Activated T-cell treated with anti-CD3 and anti-CD28 coated beads, Interleukin-2, amount 50 U/mL, for 4 hours (primary cell): ENCODE results near the gene FLVCR2. TPM values are rescaled to one million over a fixed set of nuclear protein-coding genes. Genes with fewer than 3 reads are reported as not detected.

ENCODE experiments used
- ATAC-seq, 2 donors: fragments of 200-7000 bp; cut with Tn5 transposase; one replicate each; pipeline ENCODE4 v1.10.0; 2021
- DNase-seq: peaks from one replicate; pipeline ENCODE4 v3.0.0-alpha.2; 2020
- H3K27me3 Mint-ChIP-seq: one replicate; pipeline ENCODE4 v1.8.0; 2021; ENCODE audit warnings: low read depth, mixed read lengths
- H3K36me3 Mint-ChIP-seq: one replicate; pipeline ENCODE4 v1.8.0; 2022; ENCODE audit warnings: mixed read lengths; ENCODE audit not compliant: insufficient read depth
- H3K4me1 Mint-ChIP-seq: one replicate; pipeline ENCODE4 v1.8.0; 2021; ENCODE audit warnings: low read depth, mixed read lengths
- H3K4me3 Mint-ChIP-seq: one replicate; pipeline ENCODE4 v1.8.0; 2021; ENCODE audit warnings: mild to moderate bottlenecking, moderate library complexity, mixed read lengths
- H3K9me3 Mint-ChIP-seq: one replicate; pipeline ENCODE4 v1.8.0; 2021; ENCODE audit warnings: mixed read lengths
- total RNA-seq, 3 donors: library from RNA; stranded (reverse); gene quantifications; one replicate each; pipeline ENCODE4 v1.2.1, GENCODE V29; 2021

The FLVCR2 gene
- total RNA-seq, 3 donors from 2014 or later: 1.5 to 5.3 (median 3.3) TPM

DNA sequence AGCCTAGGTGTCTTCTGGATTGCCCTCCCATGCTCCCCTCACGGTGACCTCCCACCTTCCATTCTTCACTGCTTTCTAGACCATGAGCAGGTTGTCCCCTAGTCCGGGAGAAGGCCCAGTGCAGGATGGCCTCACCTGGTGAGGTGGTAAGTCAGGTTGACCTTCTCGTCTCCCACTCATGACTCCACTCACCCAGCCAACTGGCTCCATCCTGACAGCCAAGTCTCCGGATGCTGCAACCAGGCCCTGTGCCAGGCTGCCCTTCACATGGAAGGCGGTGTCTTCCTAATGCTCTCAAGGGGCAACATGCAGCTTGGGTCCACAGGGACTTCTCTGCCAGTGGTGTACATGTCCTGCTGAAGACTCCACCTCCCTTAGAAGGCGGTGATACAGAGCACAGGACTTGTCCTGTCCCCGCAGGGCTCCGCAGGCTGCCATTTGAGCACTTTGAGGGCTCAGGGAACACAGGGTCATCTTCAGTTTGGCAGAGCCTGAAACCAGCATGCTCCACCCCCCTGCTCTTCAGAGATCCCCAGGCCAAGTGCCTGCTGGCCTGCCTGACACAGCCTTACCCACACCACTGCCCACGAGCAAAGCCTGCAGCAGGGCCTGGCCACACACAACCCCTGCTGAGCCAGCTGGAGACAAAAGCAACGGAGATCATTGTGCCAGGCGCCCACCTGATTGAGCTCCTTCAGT lies 30.7 kb upstream of the FLVCR2 start:
- Mint-ChIP-seq H3K36me3 (peaks cover 32% of the 10 kb centered on the region), H3K4me1 (peaks cover 67% of the 10 kb centered on the region), H3K4me3 (no peak overlapping the region), H3K9me3 (no peaks in the 10 kb centered on the region), H3K27me3 (no peaks in the 10 kb centered on the region)
- DNase-seq (no peak), ATAC-seq (no peak)

DNA sequence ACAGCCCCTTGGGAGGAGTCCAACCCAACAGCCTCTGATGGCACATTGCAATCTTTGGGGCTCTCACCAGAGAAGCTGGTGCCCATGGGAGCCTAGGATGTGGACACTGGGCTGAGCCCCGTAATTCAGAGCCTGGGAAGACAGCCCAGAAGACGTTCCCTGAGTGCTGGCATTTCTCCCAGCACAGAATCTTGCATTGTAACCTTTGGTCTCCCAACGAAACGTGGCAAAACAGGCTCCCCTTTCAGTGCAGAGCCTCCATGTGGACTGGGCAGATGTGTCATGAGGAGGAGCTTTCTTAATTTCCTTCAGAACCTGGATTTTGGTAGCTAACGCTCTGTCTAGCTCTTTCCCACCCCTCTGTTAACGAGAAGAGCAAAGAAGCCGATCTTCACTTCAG lies 29.9 kb upstream of the FLVCR2 start:
- H3K4me3 Mint-ChIP-seq: peak overlapping the region; percentile 21
- H3K27me3 Mint-ChIP-seq: no peaks in the 10 kb centered on the region
- DNase-seq (no peak), ATAC-seq (no peak)
- peaks cover 32% of the 10 kb centered on the region for H3K36me3 Mint-ChIP-seq
- H3K9me3 Mint-ChIP-seq: no peaks in the 10 kb centered on the region
- H3K4me1 Mint-ChIP-seq: peaks cover 66% of the 10 kb centered on the region

DNA sequence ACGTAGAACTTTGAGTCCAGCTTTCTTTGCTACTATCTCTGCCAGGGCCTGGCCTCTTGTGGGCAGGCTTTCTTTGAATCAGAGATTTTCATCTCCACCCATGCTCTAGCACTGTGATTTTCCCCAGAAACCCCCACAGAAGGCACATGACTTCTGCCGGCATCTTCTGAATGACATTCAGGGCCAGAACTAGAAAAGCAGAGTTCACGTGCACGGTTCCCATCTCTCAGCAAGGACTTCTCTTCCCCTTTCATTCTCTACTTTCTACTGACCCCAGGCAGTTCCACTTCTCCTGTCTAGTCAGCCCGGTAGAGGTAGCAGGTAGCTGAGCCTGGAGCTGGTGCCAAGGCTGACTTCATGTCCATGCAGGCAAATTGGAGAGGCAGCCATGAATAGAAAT lies 29.3 kb upstream of the FLVCR2 start:
- H3K36me3 Mint-ChIP-seq: peaks cover 32% of the 10 kb centered on the region
- ATAC-seq: peak; percentile 79 to 80

DNA sequence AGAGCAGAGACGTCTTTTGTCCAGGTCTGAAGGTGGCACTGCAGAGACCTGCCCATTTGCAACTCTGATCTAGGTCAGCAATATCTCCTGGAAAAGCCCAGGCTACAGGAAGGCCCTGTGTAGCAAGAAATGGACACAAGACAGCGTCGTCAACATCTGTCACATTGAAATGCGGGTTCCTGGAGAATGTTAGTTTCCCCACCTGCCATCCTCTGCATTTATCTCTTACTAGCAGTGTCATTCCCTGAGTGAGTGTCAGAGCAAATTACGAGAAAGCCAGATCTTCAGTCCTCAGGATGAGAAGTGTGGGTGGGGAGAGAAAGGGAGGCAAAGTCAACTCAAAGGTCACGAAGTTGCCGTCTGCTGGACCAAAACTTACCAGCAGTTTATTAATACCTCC lies 27.4 kb upstream of the FLVCR2 start:
- Mint-ChIP-seq H3K4me3 (peak overlapping the region; percentile 14), H3K27me3 (no peaks in the 10 kb centered on the region), H3K36me3 (peaks cover 29% of the 10 kb centered on the region), H3K9me3 (no peaks in the 10 kb centered on the region), H3K4me1 (peaks cover 57% of the 10 kb centered on the region)
- DNase-seq (no peak), ATAC-seq (no peak)

More for the DNA sequence above, 29.3 kb upstream of the FLVCR2 start:
- Mint-ChIP-seq H3K9me3 (no peaks in the 10 kb centered on the region), H3K4me1 (peaks cover 64% of the 10 kb centered on the region), H3K27me3 (no peaks in the 10 kb centered on the region), H3K4me3 (peak overlapping the region; percentile 22)
- DNase-seq: no peak

DNA sequence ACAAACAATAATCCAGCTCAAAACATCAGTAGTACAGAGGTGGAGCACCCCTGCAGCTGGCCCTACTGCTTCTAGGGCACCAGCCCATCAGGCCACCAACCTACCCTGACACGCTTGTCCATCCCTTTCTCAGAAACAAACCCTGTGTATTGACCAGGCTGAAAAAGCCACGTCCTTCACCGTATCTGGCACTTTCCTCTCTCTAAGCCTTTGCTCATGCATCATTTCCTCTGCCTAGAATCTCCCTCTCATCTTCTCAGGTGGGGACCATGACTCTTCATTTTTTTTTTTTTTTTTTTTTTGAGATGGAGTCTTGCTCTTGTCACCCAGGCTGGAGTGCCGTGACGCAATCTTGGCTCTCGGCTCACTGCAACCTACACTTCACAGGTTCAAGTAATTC lies 25.3 kb upstream of the FLVCR2 start:
- Mint-ChIP-seq H3K36me3 (peaks cover 15% of the 10 kb centered on the region), H3K27me3 (no peaks in the 10 kb centered on the region), H3K4me3 (no peak overlapping the region), H3K4me1 (peaks cover 45% of the 10 kb centered on the region), H3K9me3 (no peaks in the 10 kb centered on the region)
- DNase-seq (no peak), ATAC-seq (no peak)

DNA sequence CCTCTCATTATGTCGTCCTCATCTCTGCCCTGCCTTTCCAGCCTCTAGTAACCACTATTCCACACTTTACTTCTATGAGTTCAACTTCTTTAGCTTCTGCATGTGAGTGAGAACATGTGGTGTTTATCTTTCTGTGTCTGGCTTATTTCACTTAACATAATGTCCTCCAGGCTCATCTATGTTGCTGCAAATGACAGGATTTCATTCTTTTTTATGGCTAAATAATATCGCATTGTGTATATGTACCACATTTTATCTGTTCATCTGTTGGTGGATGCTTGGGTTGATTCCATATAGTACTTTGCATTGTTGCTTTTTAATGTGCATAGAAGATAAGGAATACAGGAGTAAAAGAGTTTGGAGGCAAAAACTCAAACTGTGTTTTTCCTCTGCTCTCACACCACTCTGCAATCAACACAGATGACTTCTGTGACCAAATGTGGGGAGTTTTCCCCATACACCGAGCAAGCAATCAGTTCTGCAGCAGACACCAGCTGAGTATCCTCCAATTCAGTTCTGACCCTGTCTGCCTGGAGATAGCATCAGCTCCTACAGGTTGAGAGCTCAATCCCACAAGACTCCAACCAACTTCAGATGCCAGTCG lies 24.6 kb upstream of the FLVCR2 start:
- Mint-ChIP-seq H3K27me3 (no peaks in the 10 kb centered on the region), H3K4me1 (peaks cover 44% of the 10 kb centered on the region), H3K36me3 (peaks cover 8% of the 10 kb centered on the region), H3K4me3 (no peak overlapping the region), H3K9me3 (no peaks in the 10 kb centered on the region)
- DNase-seq (no peak), ATAC-seq (no peak)

DNA sequence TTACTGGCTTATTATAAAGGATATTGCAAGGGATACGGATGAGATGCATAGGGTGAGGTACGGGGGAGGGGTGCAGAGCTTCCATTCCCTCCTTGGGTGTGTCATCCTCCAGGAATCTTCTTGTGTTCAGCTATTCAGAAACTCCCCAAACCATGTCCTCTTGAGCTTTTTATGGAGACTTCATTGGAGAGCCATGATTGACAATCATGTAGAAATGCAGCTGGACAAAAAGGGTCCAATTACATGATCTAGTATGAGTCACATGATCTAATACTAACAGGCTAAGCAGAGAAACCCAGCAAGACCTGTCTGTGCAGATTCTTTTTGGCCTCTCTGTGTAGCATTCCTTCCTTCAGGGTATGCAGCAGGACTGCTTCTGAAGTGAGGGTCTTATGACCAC lies 23.9 kb upstream of the FLVCR2 start:
- no peaks in the 10 kb centered on the region for H3K9me3 Mint-ChIP-seq
- DNase-seq (no peak), ATAC-seq (no peak)
- no peak overlapping the region for H3K4me3 Mint-ChIP-seq
- peaks cover 3% of the 10 kb centered on the region for H3K36me3 Mint-ChIP-seq
- H3K4me1 Mint-ChIP-seq: peaks cover 44% of the 10 kb centered on the region
- no peaks in the 10 kb centered on the region for H3K27me3 Mint-ChIP-seq

DNA sequence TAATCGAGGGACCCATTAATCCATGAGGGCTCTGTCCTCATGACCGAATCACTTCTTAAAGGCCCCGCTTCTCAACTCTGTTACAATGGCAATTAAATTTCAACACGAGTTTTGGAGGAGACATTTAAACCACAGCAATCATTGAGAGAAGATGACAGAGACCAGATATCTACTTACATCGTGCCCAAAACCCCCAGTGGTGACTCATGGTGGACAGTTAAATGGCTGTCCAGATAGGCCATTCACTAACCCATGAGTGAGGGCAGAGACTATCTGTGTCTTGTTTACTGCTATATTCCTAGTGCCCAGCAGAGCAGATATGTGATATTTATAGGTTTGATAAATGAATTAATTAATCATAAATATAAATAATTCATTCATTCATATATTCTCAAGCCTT lies 20.0 kb upstream of the FLVCR2 start:
- peaks cover 58% of the 10 kb centered on the region for H3K4me1 Mint-ChIP-seq
- no peaks in the 10 kb centered on the region for H3K36me3 Mint-ChIP-seq
- H3K4me3 Mint-ChIP-seq: no peak overlapping the region
- no peaks in the 10 kb centered on the region for H3K27me3 Mint-ChIP-seq
- DNase-seq (no peak), ATAC-seq (no peak)
- H3K9me3 Mint-ChIP-seq: no peaks in the 10 kb centered on the region

DNA sequence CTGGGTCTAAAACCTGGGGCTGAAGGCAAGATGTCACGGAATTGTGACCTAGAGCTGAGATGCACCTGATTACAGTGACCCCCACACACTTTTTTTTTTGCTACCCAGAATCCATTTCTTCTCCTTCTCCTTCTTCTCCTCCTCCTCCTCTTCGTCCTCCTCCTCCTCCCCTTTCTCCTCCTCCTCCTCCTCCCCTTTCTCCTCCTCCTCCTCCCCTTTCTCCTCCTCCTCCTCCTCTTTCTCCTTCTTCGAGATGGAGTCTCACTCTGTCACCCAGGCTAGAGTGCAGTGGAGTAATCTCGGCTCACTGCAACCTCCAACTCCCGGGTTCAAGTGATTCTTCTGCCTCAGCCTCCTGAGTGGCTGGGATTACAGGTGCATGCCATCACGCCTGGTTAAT lies 19.4 kb upstream of the FLVCR2 start:
- Mint-ChIP-seq H3K4me1 (peaks cover 57% of the 10 kb centered on the region), H3K27me3 (no peaks in the 10 kb centered on the region), H3K36me3 (no peaks in the 10 kb centered on the region), H3K9me3 (no peaks in the 10 kb centered on the region), H3K4me3 (no peak overlapping the region)
- no peak for ATAC-seq
- no peak for DNase-seq

DNA sequence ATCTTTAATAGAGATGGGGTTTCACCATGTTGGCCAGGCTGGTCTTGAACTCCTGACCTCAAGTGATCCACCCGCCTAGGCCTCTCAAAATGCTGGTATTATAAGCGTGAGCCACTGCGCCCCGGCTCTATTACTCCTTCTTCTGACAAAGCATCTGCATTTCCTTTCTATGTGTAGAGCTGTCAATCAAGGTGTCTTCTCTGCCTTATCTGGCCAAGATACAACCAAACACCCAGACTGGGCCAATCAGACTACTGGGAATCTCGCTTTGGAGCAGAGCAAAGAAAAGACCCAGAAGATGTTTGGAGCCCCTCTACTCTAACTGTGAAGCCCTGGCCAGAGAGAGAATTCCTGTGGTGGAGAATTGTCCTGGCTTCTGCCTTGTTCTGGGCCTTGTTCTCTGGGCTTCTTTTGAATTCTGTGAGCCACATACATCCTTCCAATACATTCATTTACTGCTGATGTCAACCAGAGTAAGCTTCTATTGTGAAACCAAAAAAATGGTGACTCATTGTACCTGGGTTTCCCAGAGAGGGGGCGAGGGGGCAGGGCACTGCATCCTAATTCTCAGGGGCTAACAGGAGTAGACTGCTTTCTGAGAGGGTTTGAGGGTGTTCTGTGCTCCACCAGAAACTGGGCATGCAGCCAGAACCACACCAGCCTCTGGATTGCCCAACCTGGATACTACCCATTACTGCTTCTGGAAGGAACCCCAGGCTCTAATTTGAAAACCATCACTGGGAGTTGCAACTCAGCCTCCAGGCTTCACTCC lies 18.8 kb upstream of the FLVCR2 start:
- Mint-ChIP-seq H3K9me3 (no peaks in the 10 kb centered on the region), H3K4me1 (peaks cover 62% of the 10 kb centered on the region), H3K36me3 (no peaks in the 10 kb centered on the region), H3K4me3 (peak overlapping the region; percentile 41), H3K27me3 (no peaks in the 10 kb centered on the region)
- ATAC-seq (peak; percentile 70 to 74), DNase-seq (peak; percentile 39)

DNA sequence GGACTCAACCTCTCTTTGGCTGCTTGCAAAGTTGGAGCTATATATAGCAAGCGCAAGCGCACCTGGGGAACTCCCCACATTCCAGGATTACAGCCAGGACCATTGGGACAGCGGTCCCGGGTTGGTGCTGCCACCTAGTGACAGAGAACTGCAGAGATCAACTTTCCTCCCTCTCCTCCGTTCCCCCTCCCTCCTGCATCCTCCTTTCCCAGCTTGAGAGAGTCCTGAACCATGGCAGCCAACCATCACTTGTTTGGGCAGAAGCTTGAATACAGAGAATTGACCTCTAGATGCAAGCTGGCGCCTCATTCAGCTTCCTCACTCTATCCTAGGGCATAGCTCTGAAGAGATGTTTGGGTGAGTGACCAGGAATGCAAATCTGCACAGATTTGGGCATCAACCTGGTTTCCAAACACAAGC lies 17.4 kb upstream of the FLVCR2 start:
- H3K36me3 Mint-ChIP-seq: no peaks in the 10 kb centered on the region
- peaks cover 74% of the 10 kb centered on the region for H3K4me1 Mint-ChIP-seq
- DNase-seq: peak; percentile 54
- ATAC-seq: no peak
- H3K9me3 Mint-ChIP-seq: no peaks in the 10 kb centered on the region
- no peak overlapping the region for H3K4me3 Mint-ChIP-seq
- no peaks in the 10 kb centered on the region for H3K27me3 Mint-ChIP-seq

DNA sequence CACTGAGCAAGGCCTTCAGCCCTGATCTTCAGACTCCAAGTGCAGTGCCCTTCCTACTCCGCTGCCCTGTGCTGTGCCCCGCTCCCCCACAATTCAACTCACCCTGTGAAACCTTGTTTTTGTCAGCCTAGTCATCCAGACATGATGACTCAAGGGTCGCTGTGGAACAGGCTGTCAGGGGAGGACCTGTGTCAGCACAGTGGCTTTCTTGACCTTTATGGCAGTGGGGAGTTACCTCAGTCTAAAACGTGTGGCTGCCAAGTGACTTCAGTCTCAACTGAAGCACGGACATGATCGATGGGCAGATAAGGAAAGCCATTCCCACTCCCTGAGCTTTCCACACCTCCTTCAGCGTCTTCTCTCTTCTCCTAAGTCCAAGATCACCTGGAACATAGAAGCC lies 16.3 kb upstream of the FLVCR2 start:
- H3K4me1 Mint-ChIP-seq: peaks cover 81% of the 10 kb centered on the region
- ATAC-seq: peak; percentile 65 to 66
- no peaks in the 10 kb centered on the region for H3K9me3 Mint-ChIP-seq
- no peaks in the 10 kb centered on the region for H3K27me3 Mint-ChIP-seq
- H3K4me3 Mint-ChIP-seq: peak overlapping the region; percentile 46
- H3K36me3 Mint-ChIP-seq: no peaks in the 10 kb centered on the region
- peak; percentile 43 for DNase-seq

DNA sequence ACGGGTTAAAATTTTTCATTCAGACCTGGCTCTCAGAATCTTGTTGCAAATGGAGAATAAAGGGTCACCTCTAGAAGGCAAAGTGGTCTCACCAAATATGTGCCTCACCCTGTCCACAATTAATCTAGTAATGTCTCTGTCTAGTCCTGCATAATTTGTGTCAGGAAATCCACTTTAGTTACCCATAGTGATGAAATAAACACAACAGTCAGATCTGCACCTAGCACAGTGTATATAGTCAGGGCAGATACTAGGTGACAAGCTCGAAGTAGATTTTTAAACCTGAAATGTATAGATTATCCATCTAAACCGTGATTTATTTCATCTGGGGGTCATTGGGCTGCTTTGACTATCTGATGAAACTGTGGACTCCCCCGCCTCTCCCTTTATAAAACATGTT lies 15.9 kb upstream of the FLVCR2 start:
- ATAC-seq (peak; percentile 9 to 24), DNase-seq (no peak)
- H3K4me3 Mint-ChIP-seq: peak overlapping the region; percentile 46
- no peaks in the 10 kb centered on the region for H3K9me3 Mint-ChIP-seq
- H3K27me3 Mint-ChIP-seq: no peaks in the 10 kb centered on the region
- H3K36me3 Mint-ChIP-seq: no peaks in the 10 kb centered on the region
- peaks cover 82% of the 10 kb centered on the region for H3K4me1 Mint-ChIP-seq

DNA sequence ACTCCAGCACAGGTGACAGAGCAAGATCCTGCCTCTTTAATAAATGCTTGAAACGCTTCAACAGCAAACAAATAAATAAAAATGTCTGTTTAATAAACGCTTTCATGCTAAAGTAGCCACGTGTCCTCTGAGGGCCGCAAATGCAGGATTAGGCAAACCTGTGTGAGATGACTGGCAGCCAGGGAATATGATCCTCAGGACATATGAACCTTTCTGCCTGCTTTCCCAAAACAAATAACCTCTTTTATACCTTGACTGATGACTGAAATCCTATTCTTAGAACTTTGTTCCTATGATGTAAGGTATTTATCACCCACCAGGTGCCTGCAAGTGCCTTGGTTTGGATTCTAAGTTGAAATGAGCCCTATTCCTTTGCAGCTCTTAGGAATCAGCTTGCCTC lies 14.5 kb upstream of the FLVCR2 start:
- Mint-ChIP-seq H3K27me3 (no peaks in the 10 kb centered on the region), H3K9me3 (no peaks in the 10 kb centered on the region), H3K4me3 (no peak overlapping the region), H3K4me1 (peaks cover 89% of the 10 kb centered on the region), H3K36me3 (no peaks in the 10 kb centered on the region)
- DNase-seq (no peak), ATAC-seq (no peak)

DNA sequence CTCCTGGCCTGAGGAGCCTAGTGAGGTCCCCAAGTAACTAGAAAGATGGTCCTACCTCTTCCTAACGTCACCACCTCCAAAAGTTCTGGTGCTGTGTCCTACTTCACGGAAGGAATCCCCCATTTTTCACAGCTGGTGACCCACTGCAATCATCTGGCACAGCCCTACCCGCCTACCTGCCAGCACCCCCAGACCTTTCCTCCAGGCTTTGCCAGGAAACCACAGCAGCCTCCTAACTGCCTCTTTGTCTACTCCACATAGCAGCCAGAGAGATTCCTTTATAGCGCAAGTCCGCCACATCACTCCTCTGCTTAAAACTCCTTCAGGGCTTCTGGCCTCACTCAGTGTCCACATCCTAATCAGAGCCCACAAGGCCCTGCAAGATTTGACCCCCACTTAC lies 13.4 kb upstream of the FLVCR2 start:
- H3K4me3 Mint-ChIP-seq: no peak overlapping the region
- H3K4me1 Mint-ChIP-seq: peaks cover 86% of the 10 kb centered on the region
- ATAC-seq (no peak), DNase-seq (no peak)
- no peaks in the 10 kb centered on the region for H3K27me3 Mint-ChIP-seq
- no peaks in the 10 kb centered on the region for H3K9me3 Mint-ChIP-seq
- H3K36me3 Mint-ChIP-seq: no peaks in the 10 kb centered on the region
